Measurements from ENCODE around the gene ZZZ3.

DNA sequence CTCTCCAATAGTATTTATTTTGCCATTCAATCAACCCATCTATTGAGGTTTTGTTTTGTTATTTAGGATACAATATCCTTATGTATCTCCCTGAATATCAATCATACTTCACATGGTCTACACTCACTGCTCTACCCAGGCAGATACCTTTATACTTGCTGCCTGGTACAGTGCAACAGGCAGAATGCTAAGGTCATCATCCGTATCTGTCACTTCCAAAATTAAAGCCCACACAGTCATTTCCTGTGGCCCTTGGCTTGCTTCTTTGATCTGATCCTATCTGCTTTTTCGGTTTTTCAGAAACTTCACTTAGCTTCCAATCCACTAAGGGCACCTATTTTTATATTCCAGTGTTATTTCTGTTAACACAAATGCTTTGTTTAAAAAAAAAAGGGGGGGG is 22.3 kb upstream of the ZZZ3 start:
- TF ChIP-seq ISL1 (CRISPR knock-in tag; IDR thresholded peaks at IDR 0.05) (no peak), OSR1 (CRISPR knock-in tag; IDR thresholded peaks at IDR 0.05) (no peak), TOX (CRISPR knock-in tag; IDR thresholded peaks at IDR 0.05; ENCODE audit: borderline replicate concordance) (no peak), BACH2 (CRISPR knock-in tag; IDR thresholded peaks at IDR 0.05; ENCODE audit: borderline replicate concordance) (no peak), ZNF8 (CRISPR knock-in tag; IDR thresholded peaks at IDR 0.05) (no peak), GLIS3 (CRISPR knock-in tag; IDR thresholded peaks at IDR 0.05) (no peak), SNAI2 (CRISPR knock-in tag; IDR thresholded peaks at IDR 0.05) (no peak), ARNTL (CRISPR knock-in tag; IDR thresholded peaks at IDR 0.05; ENCODE audit: borderline replicate concordance, low read depth) (no peak), ZFP30 (CRISPR knock-in tag; IDR thresholded peaks at IDR 0.05) (no peak)
- TF ChIP-seq, protein P1, sequence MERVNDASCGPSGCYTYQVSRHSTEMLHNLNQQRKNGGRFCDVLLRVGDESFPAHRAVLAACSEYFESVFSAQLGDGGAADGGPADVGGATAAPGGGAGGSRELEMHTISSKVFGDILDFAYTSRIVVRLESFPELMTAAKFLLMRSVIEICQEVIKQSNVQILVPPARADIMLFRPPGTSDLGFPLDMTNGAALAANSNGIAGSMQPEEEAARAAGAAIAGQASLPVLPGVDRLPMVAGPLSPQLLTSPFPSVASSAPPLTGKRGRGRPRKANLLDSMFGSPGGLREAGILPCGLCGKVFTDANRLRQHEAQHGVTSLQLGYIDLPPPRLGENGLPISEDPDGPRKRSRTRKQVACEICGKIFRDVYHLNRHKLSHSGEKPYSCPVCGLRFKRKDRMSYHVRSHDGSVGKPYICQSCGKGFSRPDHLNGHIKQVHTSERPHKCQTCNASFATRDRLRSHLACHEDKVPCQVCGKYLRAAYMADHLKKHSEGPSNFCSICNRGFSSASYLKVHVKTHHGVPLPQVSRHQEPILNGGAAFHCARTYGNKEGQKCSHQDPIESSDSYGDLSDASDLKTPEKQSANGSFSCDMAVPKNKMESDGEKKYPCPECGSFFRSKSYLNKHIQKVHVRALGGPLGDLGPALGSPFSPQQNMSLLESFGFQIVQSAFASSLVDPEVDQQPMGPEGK (CRISPR knock-in tag; IDR thresholded peaks at IDR 0.05; ENCODE audit: borderline replicate concordance), result no peak
- TF ChIP-seq, protein P2, sequence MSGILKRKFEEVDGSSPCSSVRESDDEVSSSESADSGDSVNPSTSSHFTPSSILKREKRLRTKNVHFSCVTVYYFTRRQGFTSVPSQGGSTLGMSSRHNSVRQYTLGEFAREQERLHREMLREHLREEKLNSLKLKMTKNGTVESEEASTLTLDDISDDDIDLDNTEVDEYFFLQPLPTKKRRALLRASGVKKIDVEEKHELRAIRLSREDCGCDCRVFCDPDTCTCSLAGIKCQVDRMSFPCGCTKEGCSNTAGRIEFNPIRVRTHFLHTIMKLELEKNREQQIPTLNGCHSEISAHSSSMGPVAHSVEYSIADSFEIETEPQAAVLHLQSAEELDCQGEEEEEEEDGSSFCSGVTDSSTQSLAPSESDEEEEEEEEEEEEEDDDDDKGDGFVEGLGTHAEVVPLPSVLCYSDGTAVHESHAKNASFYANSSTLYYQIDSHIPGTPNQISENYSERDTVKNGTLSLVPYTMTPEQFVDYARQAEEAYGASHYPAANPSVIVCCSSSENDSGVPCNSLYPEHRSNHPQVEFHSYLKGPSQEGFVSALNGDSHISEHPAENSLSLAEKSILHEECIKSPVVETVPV (CRISPR knock-in tag; IDR thresholded peaks at IDR 0.05), result no peak

Measured in SK-N-SH treated with all-trans-retinoic acid at 6 μM for 48 hours (cell line).